PC-3 (cell line): Measurements from ENCODE around the gene CTSD.

Experiments used
- EZH2 ChIP-seq: fragments of 300-600 bp; sonication (generic); IDR thresholded peaks from one replicate; pipeline ENCODE4 v1.6.1; 2017; ENCODE audit warnings: antibody characterized with exemption, mild to moderate bottlenecking, low read length; ENCODE audit not compliant: unreplicated experiment
- EZH2phosphoT487 ChIP-seq: fragments of 300-600 bp; sonication (generic); IDR thresholded peaks from 2 replicates; pipeline ENCODE4 v1.6.1; 2018; ENCODE audit warnings: mild to moderate bottlenecking, antibody characterized with exemption, low read length, borderline replicate concordance
- TF ChIP-seq, protein P1 (sequence below): fragments of 300-600 bp; sonication (generic); conservative IDR thresholded peaks from 2 replicates; pipeline ENCODE4 v1.5.1; 2017; ENCODE audit warnings: antibody characterized with exemption, low read depth, mild to moderate bottlenecking, low read length

DNA sequence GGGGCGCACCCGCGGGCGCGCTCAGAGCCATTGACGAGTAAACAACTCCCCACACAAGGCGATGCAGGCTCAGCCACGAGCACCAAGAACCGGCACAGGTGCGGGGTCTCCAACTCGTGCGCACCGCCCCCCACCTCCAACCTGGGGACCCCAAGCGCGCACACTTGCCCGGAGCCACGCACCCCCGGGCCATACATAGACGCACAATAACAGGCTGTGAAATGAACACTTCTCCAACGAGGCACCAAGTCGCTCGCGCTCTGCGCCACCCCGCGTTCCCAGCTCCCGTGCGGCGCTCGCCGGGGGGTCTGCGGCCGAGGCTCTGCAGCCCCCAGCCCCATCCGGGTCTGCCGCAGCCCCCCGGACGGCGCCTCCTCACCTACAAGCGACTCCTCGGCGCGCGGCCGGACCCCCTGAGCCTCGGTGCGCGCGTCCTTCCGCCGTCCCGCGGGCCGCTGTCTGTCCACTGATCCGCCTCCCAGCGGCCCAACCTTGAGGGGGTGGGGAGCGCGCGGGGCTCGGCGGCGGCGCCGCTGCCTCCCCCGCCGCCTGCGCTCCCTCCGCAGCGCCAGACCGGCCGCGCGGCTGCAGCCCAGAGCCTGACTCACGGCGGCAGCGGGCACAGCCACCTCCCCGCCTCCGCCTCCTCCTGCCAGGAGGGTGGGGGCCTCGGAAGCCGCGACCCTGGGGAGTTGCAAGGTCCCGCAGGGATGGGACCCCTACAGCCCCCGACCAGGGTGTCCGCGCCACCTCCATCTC is 14.9 kb downstream of the CTSD start:
- TF ChIP-seq EZH2: no peak
- TF ChIP-seq, protein P1, sequence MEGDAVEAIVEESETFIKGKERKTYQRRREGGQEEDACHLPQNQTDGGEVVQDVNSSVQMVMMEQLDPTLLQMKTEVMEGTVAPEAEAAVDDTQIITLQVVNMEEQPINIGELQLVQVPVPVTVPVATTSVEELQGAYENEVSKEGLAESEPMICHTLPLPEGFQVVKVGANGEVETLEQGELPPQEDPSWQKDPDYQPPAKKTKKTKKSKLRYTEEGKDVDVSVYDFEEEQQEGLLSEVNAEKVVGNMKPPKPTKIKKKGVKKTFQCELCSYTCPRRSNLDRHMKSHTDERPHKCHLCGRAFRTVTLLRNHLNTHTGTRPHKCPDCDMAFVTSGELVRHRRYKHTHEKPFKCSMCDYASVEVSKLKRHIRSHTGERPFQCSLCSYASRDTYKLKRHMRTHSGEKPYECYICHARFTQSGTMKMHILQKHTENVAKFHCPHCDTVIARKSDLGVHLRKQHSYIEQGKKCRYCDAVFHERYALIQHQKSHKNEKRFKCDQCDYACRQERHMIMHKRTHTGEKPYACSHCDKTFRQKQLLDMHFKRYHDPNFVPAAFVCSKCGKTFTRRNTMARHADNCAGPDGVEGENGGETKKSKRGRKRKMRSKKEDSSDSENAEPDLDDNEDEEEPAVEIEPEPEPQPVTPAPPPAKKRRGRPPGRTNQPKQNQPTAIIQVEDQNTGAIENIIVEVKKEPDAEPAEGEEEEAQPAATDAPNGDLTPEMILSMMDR: no peak
- no peak for TF ChIP-seq EZH2phosphoT487
